H1 (cell line): ENCODE data around the gene GALNT18. TPM values are rescaled to one million over a fixed set of nuclear protein-coding genes. Genes with fewer than 3 reads are reported as not detected.

Source experiments
- CTCF ChIA-PET: fragments of 300-600 bp; sonication (Branson Sonifier 250); formaldehyde crosslinking; loops from one replicate; lab custom pipeline; 2021; ENCODE audit not compliant: partially characterized antibody; lab: Charles Lee
- POLR2A ChIA-PET: fragments of 300-600 bp; sonication (Branson Sonifier 250); formaldehyde crosslinking; loops from one replicate; lab custom pipeline; 2021; ENCODE audit warnings: inconsistent platforms; ENCODE audit not compliant: partially characterized antibody; lab: Charles Lee
- DNase-seq, 2 experiments: peaks; one replicate each; pipeline versions ENCODE4 v3.0.0 to v3.0.0-alpha.2; 2010 to 2022; ENCODE audit warnings: low spot score in 2 of 2, low read depth in 1 of 2, mixed read lengths in 1 of 2
- FAIRE-seq: peaks from 2 replicates; lab custom pipeline; 2011; peaks lifted over from hg19 to GRCh38; lab: Jason Lieb, UNC
- H2AFZ ChIP-seq: 2 replicates; pipeline ENCODE4 v1.8.1; 2012; ENCODE audit warnings: low read length, inconsistent platforms
- H2AK5ac ChIP-seq: 2 replicates; pipeline ENCODE4 v1.6.1; 2013; ENCODE audit warnings: low read depth, low read length
- H2BK120ac ChIP-seq: replicated peaks from 2 replicates; pipeline ENCODE3; 2013; ENCODE audit warnings: low read depth, low read length, inconsistent platforms
- H2BK12ac ChIP-seq: 2 replicates; pipeline ENCODE4 v1.6.1; 2013; ENCODE audit warnings: low read depth, low read length
- H2BK15ac ChIP-seq: 2 replicates; pipeline ENCODE4 v1.6.1; 2013; ENCODE audit warnings: low read length
- H2BK20ac ChIP-seq: 2 replicates; pipeline ENCODE4 v1.6.1; 2013; ENCODE audit warnings: low read length
- H2BK5ac ChIP-seq: 2 replicates; pipeline ENCODE4 v1.6.1; 2013; ENCODE audit warnings: low read depth, low read length
- H3K14ac ChIP-seq: 2 replicates; pipeline ENCODE4 v1.6.1; 2013; ENCODE audit warnings: inconsistent platforms; ENCODE audit not compliant: insufficient read length
- H3K18ac ChIP-seq: 2 replicates; pipeline ENCODE4 v1.6.1; 2013; ENCODE audit warnings: low read length; ENCODE audit errors: extremely low read depth
- H3K23ac ChIP-seq: 2 replicates; pipeline ENCODE4 v1.6.1; 2013; ENCODE audit warnings: inconsistent platforms; ENCODE audit not compliant: insufficient read length
- H3K23me2 ChIP-seq: 2 replicates; pipeline ENCODE4 v1.6.1; 2013; ENCODE audit warnings: low read depth, low read length
- H3K27ac ChIP-seq: 2 replicates; pipeline ENCODE4 v1.6.1; 2011; ENCODE audit warnings: low read depth, low read length, inconsistent platforms
- H3K27me3 ChIP-seq, 4 experiments: replicated peaks in 1 of 4; 1 replicate in 1 of 4; 2 replicates in 3 of 4; pipeline versions ENCODE4 v1.6.1 to v1.8.1; 2011 to 2013; ENCODE audit warnings: low read length in 3 of 4, mild to moderate bottlenecking in 3 of 4, inconsistent platforms in 2 of 4, mixed read lengths in 2 of 4, moderate library complexity in 1 of 4; ENCODE audit not compliant: control insufficient read depth in 3 of 4, insufficient read depth in 3 of 4; ENCODE audit errors: extremely low read depth in 1 of 4
- H3K36me3 ChIP-seq, 4 experiments: 2 replicates each; pipeline versions ENCODE4 v1.6.1 to v1.8.1; 2011 to 2013; ENCODE audit warnings: mild to moderate bottlenecking in 4 of 4, low read length in 3 of 4, moderate library complexity in 2 of 4, control low read depth in 1 of 4, inconsistent platforms in 1 of 4; ENCODE audit not compliant: insufficient read depth in 4 of 4, control insufficient read depth in 2 of 4
- H3K4ac ChIP-seq: replicated peaks from 2 replicates; pipeline ENCODE3; 2013; ENCODE audit warnings: low read length, low read depth, mixed read lengths, inconsistent platforms; ENCODE audit not compliant: insufficient read length
- H3K4me1 ChIP-seq, 4 experiments: replicated peaks in 1 of 4; 1 replicate in 1 of 4; 2 replicates in 3 of 4; pipeline versions ENCODE4 v1.6.1 to v1.8.1; 2011 to 2013; ENCODE audit warnings: low read length in 3 of 4, inconsistent platforms in 2 of 4, mixed read lengths in 1 of 4; ENCODE audit not compliant: insufficient read depth in 4 of 4, control insufficient read depth in 3 of 4
- H3K4me2 ChIP-seq, 2 experiments: 2 replicates each; pipeline versions ENCODE4 v1.6.1 to v1.8.1; 2011 to 2013; ENCODE audit warnings: low read depth in 2 of 2, low read length in 2 of 2, control low read depth in 1 of 2, inconsistent platforms in 1 of 2, mild to moderate bottlenecking in 1 of 2; ENCODE audit not compliant: insufficient read depth in 1 of 2
- H3K4me3 ChIP-seq, 4 experiments: fragments of 200-600, 300-600 bp in 1 of 4; sonication (generic), shearing (Covaris generic), sonication (Bioruptor Twin) in 1 of 4; 2 replicates each; pipeline versions ENCODE4 v1.5.1 to v1.8.1; 2011 to 2016; ENCODE audit warnings: low read length in 4 of 4, low read depth in 3 of 4, control low read depth in 2 of 4, inconsistent platforms in 2 of 4, mild to moderate bottlenecking in 2 of 4, mixed read lengths in 1 of 4, moderate library complexity in 1 of 4; ENCODE audit not compliant: insufficient read depth in 2 of 4; ENCODE audit errors: extremely low read depth in 1 of 4
- H3K56ac ChIP-seq: replicated peaks from 2 replicates; pipeline ENCODE3; 2013; ENCODE audit warnings: low read depth, mild to moderate bottlenecking, mixed read lengths, low read length, inconsistent platforms; ENCODE audit not compliant: insufficient read length
- H3K79me1 ChIP-seq: 2 replicates; pipeline ENCODE4 v1.6.1; 2013; ENCODE audit warnings: low read depth, low read length, control low read depth
- H3K79me2 ChIP-seq, 2 experiments: 2 replicates each; pipeline versions ENCODE4 v1.6.1 to v1.8.1; 2012 to 2013; ENCODE audit warnings: low read length in 2 of 2, mild to moderate bottlenecking in 2 of 2, inconsistent platforms in 1 of 2; ENCODE audit not compliant: insufficient read depth in 2 of 2, control insufficient read depth in 1 of 2
- H3K9ac ChIP-seq, 4 experiments: replicated peaks in 1 of 4; 1 replicate in 1 of 4; 2 replicates in 3 of 4; pipeline versions ENCODE4 v1.6.1 to v1.8.1; 2011 to 2013; ENCODE audit warnings: low read depth in 3 of 4, low read length in 3 of 4, control low read depth in 2 of 4, mild to moderate bottlenecking in 2 of 4, moderate library complexity in 2 of 4, inconsistent platforms in 1 of 4; ENCODE audit errors: extremely low read depth in 1 of 4
- H3K9me3 ChIP-seq, 2 experiments: 2 replicates each; pipeline versions ENCODE4 v1.6.1 to v1.8.1; 2012 to 2013; ENCODE audit warnings: mild to moderate bottlenecking in 2 of 2, moderate library complexity in 2 of 2, control low read depth in 1 of 2, inconsistent platforms in 1 of 2, low read depth in 1 of 2, low read length in 1 of 2, mixed read lengths in 1 of 2; ENCODE audit not compliant: insufficient read depth in 2 of 2
- H4K20me1 ChIP-seq, 2 experiments: replicated peaks in 1 of 2; 2 replicates each; pipeline versions ENCODE3 to v1.8.1; 2011 to 2013; ENCODE audit warnings: inconsistent platforms in 2 of 2, low read length in 2 of 2, mild to moderate bottlenecking in 1 of 2; ENCODE audit not compliant: insufficient read depth in 2 of 2, control insufficient read depth in 1 of 2
- H4K5ac ChIP-seq: 2 replicates; pipeline ENCODE4 v1.6.1; 2013; ENCODE audit warnings: low read length, low read depth, mixed read lengths, inconsistent platforms; ENCODE audit not compliant: insufficient read length
- H4K8ac ChIP-seq: 2 replicates; pipeline ENCODE4 v1.8.0; 2013; ENCODE audit warnings: mild to moderate bottlenecking, moderate library complexity, low read length, inconsistent platforms; ENCODE audit not compliant: insufficient read depth; ENCODE audit errors: extremely low read depth
- H4K91ac ChIP-seq: replicated peaks from 2 replicates; pipeline ENCODE3; 2013; ENCODE audit warnings: low read length, mixed read lengths, inconsistent platforms; ENCODE audit not compliant: insufficient read length
- ATF2 ChIP-seq: IDR thresholded peaks from 2 replicates; pipeline ENCODE4 v1.6.1; 2012; ENCODE audit warnings: low read length, inconsistent platforms
- CTBP2 ChIP-seq: IDR thresholded peaks from 2 replicates; pipeline ENCODE4 v1.7.0; 2011; ENCODE audit warnings: borderline replicate concordance, mild to moderate bottlenecking, moderate library complexity, mixed read lengths, low read length; ENCODE audit not compliant: insufficient read depth, insufficient read length
- HDAC6 ChIP-seq: IDR thresholded peaks from one replicate; pipeline ENCODE4 v1.7.1; 2012; ENCODE audit warnings: low read depth, mild to moderate bottlenecking, inconsistent platforms, low read length, moderate library complexity
- JUND ChIP-seq: IDR thresholded peaks from 2 replicates; pipeline ENCODE4 v1.6.1; 2011; ENCODE audit warnings: mild to moderate bottlenecking, improper control_type of control experiment, low read length
- MAFK ChIP-seq: IDR thresholded peaks from 2 replicates; pipeline ENCODE4 v1.6.1; 2012; ENCODE audit warnings: low read depth, mild to moderate bottlenecking, improper control_type of control experiment, low read length
- SIN3A ChIP-seq, 2 experiments: IDR thresholded peaks in 1 of 2; conservative IDR thresholded peaks in 1 of 2; 2 replicates each; pipeline ENCODE4 v1.6.1; 2011 to 2012; ENCODE audit warnings: low read length in 2 of 2, improper control_type of control experiment in 1 of 2, low read depth in 1 of 2, mild to moderate bottlenecking in 1 of 2
- SIX5 ChIP-seq: IDR thresholded peaks from 2 replicates; pipeline ENCODE4 v1.6.1; 2011; ENCODE audit warnings: mild to moderate bottlenecking, low read depth, low read length
- SP1 ChIP-seq: IDR thresholded peaks from 2 replicates; pipeline ENCODE4 v1.6.1; 2011; ENCODE audit warnings: low read depth, low read length
- TAF7 ChIP-seq: optimal IDR thresholded peaks from 2 replicates; pipeline ENCODE3; 2011; ENCODE audit warnings: low read depth, mild to moderate bottlenecking, inconsistent platforms, low read length, moderate library complexity, borderline replicate concordance
- ZNF274 ChIP-seq: IDR thresholded peaks from 2 replicates; pipeline ENCODE4 v1.7.0; 2012; ENCODE audit warnings: low read length, borderline replicate concordance; ENCODE audit errors: extremely low read depth
- WGBS, 2 experiments: shearing (Covaris generic) in 1 of 2; methylation state at CpG; one replicate each; pipeline versions ENCODE4 v1.1.6 to v1.1.7; 2013 to 2015; ENCODE audit warnings: low lambda C conversion rate in 2 of 2, mixed read lengths in 2 of 2, inconsistent platforms in 1 of 2, low coverage in 1 of 2, missing lambda C conversion rate in 1 of 2; ENCODE audit not compliant: insufficient replicate concordance in 2 of 2, insufficient coverage in 1 of 2, insufficient read length in 1 of 2; ENCODE audit errors: extremely low coverage in 1 of 2, missing lambda C conversion rate in 1 of 2; 5-methylcytosine and 5-hydroxymethylcytosine counted together
- polyA plus RNA-seq, 7 experiments: library from polyadenylated mRNA; depleted of rRNA in 3 of 7; stranded (reverse) in 5 of 7; unstranded in 2 of 7; fragments of >200 nt in 5 of 7; fragments of 200-250 nt in 2 of 7; gene quantifications; 1 replicate in 5 of 7; 2 replicates in 1 of 7; 4 replicates in 1 of 7; pipeline versions ENCODE4 v1.2.1 to v1.2.3, GENCODE V29; 2011 to 2013; ENCODE audit warnings: missing spikeins in 2 of 7, mixed read lengths in 2 of 7
- total RNA-seq: library from RNA; stranded (reverse); fragmentation: NEBNext Ultra II Directional; extraction: Animal tissue kit (Norgen Biotek cat#: 25700); gene quantifications from 2 replicates; pipeline ENCODE4 v1.2.1, GENCODE V29; 2021

GALNT18 gene
- total and polyA plus RNA-seq, 2 of the 8 experiments (the other 6 are each of a cell fraction or from before 2014, with no cell fraction given) = 6.0 to 9.4 TPM

- H4K91ac ChIP-seq = peak overlapping the region; percentile 6
- H3K23me2 ChIP-seq = no peaks in the 10 kb centered on the region
- H3K9me3 ChIP-seq = no peaks in the 10 kb centered on the region
- no peak overlapping the region for H2BK120ac ChIP-seq
- H3K18ac ChIP-seq = no peak overlapping the region
- H3K14ac ChIP-seq = no peak overlapping the region
- H3K23ac ChIP-seq = no peak overlapping the region
- no peaks in the 10 kb centered on the region for H3K36me3 ChIP-seq
- H3K4me3 ChIP-seq = no peak overlapping the region
- no peak overlapping the region for H2AFZ ChIP-seq
- no peak overlapping the region for H3K4me2 ChIP-seq
- FAIRE-seq (no peak), DNase-seq (no peak)
- H2AK5ac ChIP-seq = no peak overlapping the region
- no peaks in the 10 kb centered on the region for H3K27me3 ChIP-seq
- ChIA-PET POLR2A (no interaction called here), CTCF (interaction anchor here (1.2 to 2.7 kb wide), 2 partner anchors 10 to 209 kb away, joined by 3 to 13 read pairs; no protein-coding TSS in a partner anchor)
- H2BK5ac ChIP-seq = no peak overlapping the region
- H3K56ac ChIP-seq = no peak overlapping the region
- 97% methylated on average over 2 of the region's 2 CpGs; no CpG with 5 or more reads in 1 of the 2 experiments for WGBS, 2 experiments
- H4K8ac ChIP-seq = no peak overlapping the region
- H3K79me1 ChIP-seq = no peaks in the 10 kb centered on the region; the same call in 1 of the 2 replicates
- no peak overlapping the region for H3K4ac ChIP-seq
- H2BK12ac ChIP-seq = no peak overlapping the region
- H3K9ac ChIP-seq = no peak overlapping the region
- no peaks in the 10 kb centered on the region for H4K20me1 ChIP-seq
- peaks cover 0 to 5% (median 0%) of the 10 kb centered on the region in 4 experiments; a peak in 4 of 7 replicates for H3K4me1 ChIP-seq
- H2BK20ac ChIP-seq = no peak overlapping the region
- no peak overlapping the region for H4K5ac ChIP-seq
- H3K27ac ChIP-seq = no peak overlapping the region
- H3K79me2 ChIP-seq = 0 out of 4 replicates have a peak, but pooled peaks cover 0 to 3% of the 10 kb centered on the region in 2 experiments
- H2BK15ac ChIP-seq = no peak overlapping the region
- no peak for TF ChIP-seq CTBP2
- no peak for TF ChIP-seq TAF7
- TF ChIP-seq ZNF274 = no peak
- TF ChIP-seq SIX5 = no peak
- no peak for TF ChIP-seq HDAC6
- TF ChIP-seq ATF2 = no peak
- TF ChIP-seq JUND = no peak
- no peak for TF ChIP-seq SP1
- no peak for TF ChIP-seq SIN3A (conservative IDR thresholded peaks at IDR 0.05 in 1 of 2, IDR thresholded peaks at IDR 0.05 in 1 of 2; ENCODE audit: low read depth in 1 of 2, low read length in 2 of 2)
- TF ChIP-seq MAFK = no peak
Observed at GRCh38 chr11:11608783-11609232, 13.0 kb downstream of the GALNT18 start.
